HCT116 (cell line): ENCODE data around the gene RNF31. TPM values are rescaled to one million over a fixed set of nuclear protein-coding genes. Genes with fewer than 3 reads are reported as not detected.

Source experiments
- ATAC-seq: fragments of 200-7000 bp; cut with Tn5 transposase; 2 replicates; pipeline ENCODE4 v1.9.1; 2020; ENCODE audit warnings: mild to moderate bottlenecking, moderate library complexity
- BruUV-seq: library from RNA; stranded (reverse); fragments of 400-500 nt; replicated peaks from 2 replicates; lab custom pipeline; 2021; lab: Mats Ljungman, UMichigan
- CTCF ChIA-PET: fragments of 300-600 bp; sonication (Branson Sonifier 250); formaldehyde crosslinking; loops from one replicate; lab custom pipeline; 2021; ENCODE audit warnings: antibody characterized with exemption; lab: Charles Lee
- POLR2A ChIA-PET: fragments of 300-600, 350-600 bp; sonication (Branson Sonifier 250); formaldehyde crosslinking; loops from one replicate; lab custom pipeline; 2021; ENCODE audit warnings: antibody characterized with exemption; lab: Charles Lee
- RAD21 ChIA-PET, 2 experiments: fragments of 300-600 bp; sonication (Branson Sonifier 250); formaldehyde crosslinking; loops; one replicate each; lab custom pipeline; 2023; ENCODE audit warnings: low total read pairs in 2 of 2; ENCODE audit not compliant: uncharacterized antibody in 2 of 2, unreplicated experiment in 2 of 2, low non-redundant PET in 1 of 2; lab: Charles Lee
- DNase-seq: peaks from one replicate; pipeline ENCODE4 v3.0.0-alpha.2; 2010; ENCODE audit warnings: low read depth, low spot score
- H2AFZ ChIP-seq: fragments of 200-600 bp; shearing (Covaris generic), sonication (generic); 2 replicates; pipeline ENCODE4 v1.6.1; 2017; ENCODE audit warnings: low read depth, mixed run types, mixed read lengths, antibody characterized with exemption, low read length; ENCODE audit not compliant: poor library complexity, severe bottlenecking
- H3K27ac ChIP-seq: 2 replicates; pipeline ENCODE4 v1.5.1; 2012; ENCODE audit warnings: low read depth, low read length
- H3K27me3 ChIP-seq: fragments of 200-600 bp; sonication (generic); 2 replicates; pipeline ENCODE4 v1.6.1; 2016; ENCODE audit warnings: mixed run types, low read length, mixed read lengths; ENCODE audit not compliant: insufficient read depth
- H3K36me3 ChIP-seq, 2 experiments: fragments of 200-500 bp in 1 of 2; fragments of 200-600 bp in 1 of 2; sonication (Bioruptor generic) in 1 of 2; sonication (generic) in 1 of 2; 2 replicates each; pipeline versions ENCODE4 v1.5.1 to v1.6.1; 2014 to 2016; ENCODE audit warnings: low read length in 2 of 2, inconsistent platforms in 1 of 2, mixed read lengths in 1 of 2, mixed run types in 1 of 2; ENCODE audit not compliant: insufficient read depth in 2 of 2, control insufficient read depth in 1 of 2
- H3K4me1 ChIP-seq, 2 experiments: fragments of 200-600 bp in 1 of 2; sonication (generic) in 1 of 2; 2 replicates each; pipeline versions ENCODE4 v1.5.1 to v1.6.1; 2012 to 2017; ENCODE audit warnings: low read length in 2 of 2, inconsistent platforms in 1 of 2, mild to moderate bottlenecking in 1 of 2, mixed read lengths in 1 of 2, mixed run types in 1 of 2, moderate library complexity in 1 of 2; ENCODE audit not compliant: insufficient read depth in 2 of 2, control insufficient read depth in 1 of 2
- H3K4me2 ChIP-seq: fragments of 200-600 bp; sonication (generic); 2 replicates; pipeline ENCODE4 v1.6.1; 2017; ENCODE audit warnings: mixed run types, low read length, mixed read lengths
- H3K4me3 ChIP-seq, 2 experiments: fragments of 200-600 bp in 1 of 2; sonication (generic) in 1 of 2; replicated peaks in 1 of 2; 2 replicates each; pipeline ENCODE4 v1.5.1; 2011 to 2016; ENCODE audit warnings: low read length in 2 of 2, control low read depth in 1 of 2, low read depth in 1 of 2, mild to moderate bottlenecking in 1 of 2, mixed read lengths in 1 of 2, mixed run types in 1 of 2
- H3K79me2 ChIP-seq: fragments of 200-600 bp; sonication (generic); 2 replicates; pipeline ENCODE4 v1.6.1; 2017; ENCODE audit warnings: mild to moderate bottlenecking, mixed run types, low read length, moderate library complexity, mixed read lengths; ENCODE audit not compliant: insufficient read depth
- H3K9ac ChIP-seq: fragments of 200-600 bp; sonication (generic); 2 replicates; pipeline ENCODE4 v1.6.1; 2016; ENCODE audit warnings: low read length, mixed read lengths
- H3K9me2 ChIP-seq: fragments of 200-600 bp; sonication (generic), shearing (Covaris generic); 2 replicates; pipeline ENCODE4 v1.6.1; 2017; ENCODE audit warnings: mixed run types, mild to moderate bottlenecking, moderate library complexity; ENCODE audit not compliant: insufficient read depth
- H3K9me3 ChIP-seq, 2 experiments: fragments of 200-500 bp in 1 of 2; fragments of 200-600 bp in 1 of 2; sonication (Bioruptor generic) in 1 of 2; sonication (generic) in 1 of 2; 2 replicates each; pipeline ENCODE4 v1.6.1; 2014 to 2017; ENCODE audit warnings: low read length in 2 of 2, mixed read lengths in 2 of 2, inconsistent platforms in 1 of 2, low read depth in 1 of 2, mild to moderate bottlenecking in 1 of 2, mixed run types in 1 of 2, moderate library complexity in 1 of 2; ENCODE audit not compliant: control insufficient read depth in 1 of 2, insufficient read depth in 1 of 2
- H4K20me1 ChIP-seq: fragments of 200-600 bp; sonication (generic), shearing (Covaris generic); 2 replicates; pipeline ENCODE4 v1.6.1; 2017; ENCODE audit warnings: mixed run types, mild to moderate bottlenecking, moderate library complexity; ENCODE audit not compliant: insufficient read depth
- EGR1 ChIP-seq: IDR thresholded peaks from 2 replicates; pipeline ENCODE4 v1.6.1; 2012; ENCODE audit warnings: low read depth
- ELF1 ChIP-seq: IDR thresholded peaks from 2 replicates; pipeline ENCODE4 v1.6.1; 2012; ENCODE audit warnings: low read depth, borderline replicate concordance
- EZH2phosphoT487 ChIP-seq: fragments of 200-600 bp; IDR thresholded peaks from 2 replicates; pipeline ENCODE4 v1.6.1; 2018; ENCODE audit warnings: antibody characterized with exemption, borderline replicate concordance
- FOSL1 ChIP-seq: IDR thresholded peaks from 2 replicates; pipeline ENCODE4 v1.6.1; 2012; ENCODE audit warnings: low read depth
- POLR2A ChIP-seq: IDR thresholded peaks from 2 replicates; pipeline ENCODE4 v1.7.0; 2011; ENCODE audit warnings: borderline replicate concordance; ENCODE audit not compliant: insufficient read depth, insufficient read length; ENCODE audit errors: extremely low read depth
- POLR2AphosphoS5 ChIP-seq: IDR thresholded peaks from 2 replicates; pipeline ENCODE4 v1.6.1; 2011; ENCODE audit warnings: mild to moderate bottlenecking, low read depth, low read length, moderate library complexity
- RAD21 ChIP-seq: IDR thresholded peaks from 2 replicates; pipeline ENCODE4 v1.6.1; 2012; ENCODE audit warnings: low read depth, mild to moderate bottlenecking
- SIN3A ChIP-seq: IDR thresholded peaks from 2 replicates; pipeline ENCODE4 v1.6.1; 2012; ENCODE audit warnings: low read depth
- SP1 ChIP-seq: IDR thresholded peaks from 2 replicates; pipeline ENCODE4 v1.6.1; 2012; ENCODE audit warnings: low read depth
- SRF ChIP-seq: IDR thresholded peaks from 2 replicates; pipeline ENCODE4 v1.6.1; 2012; ENCODE audit warnings: low read depth
- TCF7L2 ChIP-seq: IDR thresholded peaks from 2 replicates; pipeline ENCODE4 v1.7.0; 2011; ENCODE audit warnings: borderline replicate concordance, inconsistent platforms; ENCODE audit not compliant: insufficient read depth, insufficient read length; ENCODE audit errors: extremely low read depth
- YY1 ChIP-seq: IDR thresholded peaks from 2 replicates; pipeline ENCODE4 v1.6.1; 2011; ENCODE audit warnings: low read length, low read depth, moderate library complexity, mild to moderate bottlenecking; ENCODE audit not compliant: insufficient replicate concordance; ENCODE audit errors: extremely low read depth
- ZFX ChIP-seq: fragments of 450-650 bp; IDR thresholded peaks from 2 replicates; pipeline ENCODE4 v1.6.1; 2017
- intact Hi-C: fragments of 100-400 bp; cut with micrococcal nuclease; formaldehyde crosslinking; loops from 2 replicates; pipeline ENCODE4 v1.10.0; 2022
- total RNA-seq: library from RNA; stranded (reverse); gene quantifications from one replicate; pipeline ENCODE4 v1.2.1, GENCODE V29; 2021; ENCODE audit not compliant: unreplicated experiment
- TF ChIP-seq, protein P1 (sequence below), 3 experiments: fragments of 200-600 bp in 1 of 3; sonication (generic) in 1 of 3; IDR thresholded peaks in 2 of 3; conservative IDR thresholded peaks in 1 of 3; 2 replicates each; pipeline ENCODE4 v1.5.1; 2012 to 2017; ENCODE audit warnings: low read depth in 2 of 3, low read length in 2 of 3, antibody characterized with exemption in 1 of 3, borderline replicate concordance in 1 of 3, control low read depth in 1 of 3, mild to moderate bottlenecking in 1 of 3, mixed read lengths in 1 of 3, mixed run types in 1 of 3, moderate library complexity in 1 of 3; ENCODE audit not compliant: insufficient read depth in 1 of 3
- TF ChIP-seq, protein P2 (sequence below): IDR thresholded peaks from 2 replicates; pipeline ENCODE4 v1.6.1; 2012
- TF ChIP-seq, protein P3 (sequence below): IDR thresholded peaks from 2 replicates; pipeline ENCODE4 v1.6.1; 2011; ENCODE audit warnings: mild to moderate bottlenecking, low read length, moderate library complexity; ENCODE audit not compliant: insufficient replicate concordance; ENCODE audit errors: extremely low read depth

Gene RNF31
- total RNA-seq, 1 experiment from 2014 or later = 78.0 TPM

DNA sequence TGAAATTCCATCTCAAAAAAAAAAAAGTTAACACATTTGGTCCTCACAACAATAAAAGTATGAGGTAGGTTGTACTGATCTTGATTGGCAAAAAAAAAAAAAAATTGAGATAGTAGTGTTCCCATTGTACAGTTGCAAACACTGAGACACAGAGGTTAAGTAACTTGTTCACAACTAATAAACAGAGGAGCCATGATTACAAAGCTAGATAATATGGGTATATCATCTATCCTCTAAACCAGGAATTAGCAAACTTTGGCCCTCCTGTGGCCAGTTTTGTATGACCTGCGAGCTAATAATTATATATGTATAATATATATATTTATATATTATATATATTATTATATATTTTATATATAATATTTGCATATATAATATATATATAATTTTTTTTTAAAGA lies 13.6 kb upstream of the RNF31 start:
- Histone ChIP-seq H3K9me2 (no peaks in the 10 kb centered on the region), H4K20me1 (no peaks in the 10 kb centered on the region), H3K27ac (no peak overlapping the region), H3K9ac (no peak overlapping the region), H3K27me3 (no peaks in the 10 kb centered on the region), H3K9me3 (no peaks in the 10 kb centered on the region), H2AFZ (no peak overlapping the region), H3K79me2 (peaks cover 16% of the 10 kb centered on the region; the same call in 1 of the 2 replicates), H3K4me3 (no peak overlapping the region), H3K4me2 (no peak overlapping the region), H3K4me1 (peaks cover 11 to 28% of the 10 kb centered on the region in 2 experiments; a peak in 3 of 4 replicates), H3K36me3 (peaks cover 11% of the 10 kb centered on the region in 2 experiments)
- no peak for ATAC-seq
- no TSS peak for BruUV-seq
- no peak for DNase-seq
- intact Hi-C loops = no loop called here
- CTCF ChIA-PET = interaction anchor here (1.0 to 1.3 kb wide), 2 partner anchors 19 to 76 kb away, joined by 3 read pairs; partner anchors contain the start of genes DCAF11 and NRL
- TF ChIP-seq ELF1 (no peak), POLR2AphosphoS5 (no peak), SP1 (no peak), TCF7L2 (no peak), SIN3A (no peak), RAD21 (no peak), SRF (no peak), EZH2phosphoT487 (no peak), FOSL1 (no peak), EGR1 (no peak), POLR2A (no peak), ZFX (no peak), YY1 (no peak)
- TF ChIP-seq, protein P1, sequence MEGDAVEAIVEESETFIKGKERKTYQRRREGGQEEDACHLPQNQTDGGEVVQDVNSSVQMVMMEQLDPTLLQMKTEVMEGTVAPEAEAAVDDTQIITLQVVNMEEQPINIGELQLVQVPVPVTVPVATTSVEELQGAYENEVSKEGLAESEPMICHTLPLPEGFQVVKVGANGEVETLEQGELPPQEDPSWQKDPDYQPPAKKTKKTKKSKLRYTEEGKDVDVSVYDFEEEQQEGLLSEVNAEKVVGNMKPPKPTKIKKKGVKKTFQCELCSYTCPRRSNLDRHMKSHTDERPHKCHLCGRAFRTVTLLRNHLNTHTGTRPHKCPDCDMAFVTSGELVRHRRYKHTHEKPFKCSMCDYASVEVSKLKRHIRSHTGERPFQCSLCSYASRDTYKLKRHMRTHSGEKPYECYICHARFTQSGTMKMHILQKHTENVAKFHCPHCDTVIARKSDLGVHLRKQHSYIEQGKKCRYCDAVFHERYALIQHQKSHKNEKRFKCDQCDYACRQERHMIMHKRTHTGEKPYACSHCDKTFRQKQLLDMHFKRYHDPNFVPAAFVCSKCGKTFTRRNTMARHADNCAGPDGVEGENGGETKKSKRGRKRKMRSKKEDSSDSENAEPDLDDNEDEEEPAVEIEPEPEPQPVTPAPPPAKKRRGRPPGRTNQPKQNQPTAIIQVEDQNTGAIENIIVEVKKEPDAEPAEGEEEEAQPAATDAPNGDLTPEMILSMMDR (IDR thresholded peaks at IDR 0.05 in 2 of 3, conservative IDR thresholded peaks at IDR 0.05 in 1 of 3; ENCODE audit: borderline replicate concordance in 1 of 3, insufficient read depth in 1 of 3, low read depth in 2 of 3, low read length in 2 of 3) = no peak
- TF ChIP-seq, protein P2, sequence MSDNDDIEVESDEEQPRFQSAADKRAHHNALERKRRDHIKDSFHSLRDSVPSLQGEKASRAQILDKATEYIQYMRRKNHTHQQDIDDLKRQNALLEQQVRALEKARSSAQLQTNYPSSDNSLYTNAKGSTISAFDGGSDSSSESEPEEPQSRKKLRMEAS = no peak
- TF ChIP-seq, protein P3, sequence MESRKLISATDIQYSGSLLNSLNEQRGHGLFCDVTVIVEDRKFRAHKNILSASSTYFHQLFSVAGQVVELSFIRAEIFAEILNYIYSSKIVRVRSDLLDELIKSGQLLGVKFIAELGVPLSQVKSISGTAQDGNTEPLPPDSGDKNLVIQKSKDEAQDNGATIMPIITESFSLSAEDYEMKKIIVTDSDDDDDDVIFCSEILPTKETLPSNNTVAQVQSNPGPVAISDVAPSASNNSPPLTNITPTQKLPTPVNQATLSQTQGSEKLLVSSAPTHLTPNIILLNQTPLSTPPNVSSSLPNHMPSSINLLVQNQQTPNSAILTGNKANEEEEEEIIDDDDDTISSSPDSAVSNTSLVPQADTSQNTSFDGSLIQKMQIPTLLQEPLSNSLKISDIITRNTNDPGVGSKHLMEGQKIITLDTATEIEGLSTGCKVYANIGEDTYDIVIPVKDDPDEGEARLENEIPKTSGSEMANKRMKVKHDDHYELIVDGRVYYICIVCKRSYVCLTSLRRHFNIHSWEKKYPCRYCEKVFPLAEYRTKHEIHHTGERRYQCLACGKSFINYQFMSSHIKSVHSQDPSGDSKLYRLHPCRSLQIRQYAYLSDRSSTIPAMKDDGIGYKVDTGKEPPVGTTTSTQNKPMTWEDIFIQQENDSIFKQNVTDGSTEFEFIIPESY = no peak
- POLR2A ChIA-PET = interaction anchor here (0.7 to 3.5 kb wide), 2 partner anchors 19 to 25 kb away, joined by 3 to 32 read pairs; partner anchors contain the start of genes DCAF11 and NRL
- RAD21 ChIA-PET = no interaction called here
